NCI-H1105 treated with DMSO at 0.1 percent for 48 hours (cell line): ENCODE results near the gene UBB.
A peak's percentile ranks its signal among the peaks of the same experiment; 100 is the strongest.
"Not testable (repeated sequence)": the region's sequence is repeated elsewhere in the genome, so short reads cannot be mapped to it uniquely, and the experiment has no call there.

Source experiments
- DNase-seq: peaks from one replicate; lab custom pipeline; 2025; lab: John Stamatoyannopoulos, UW

The UBB gene

GRCh38 chr17:16374146-16374938 lies 6.5 kb upstream of the UBB start:
- no peak for DNase-seq

- no peak for DNase-seq
Measured at GRCh38 chr17:16377941-16378341, 3.0 kb upstream of the UBB start.

GRCh38 chr17:16378636-16379282 lies 2.1 kb upstream of the UBB start:
- no peak for DNase-seq

- no peak for DNase-seq
Measured at GRCh38 chr17:16379654-16380053, 1.2 kb upstream of the UBB start.

- no peak for DNase-seq
Measured at GRCh38 chr17:16381496-16381820, 567 bp downstream of the UBB start.

- no peak for DNase-seq
Measured at GRCh38 chr17:16383216-16383615, 2.3 kb downstream of the UBB start.

- DNase-seq, result no peak
Measured at GRCh38 chr17:16383772-16384287, 2.9 kb downstream of the UBB start.

- no peak for DNase-seq
Measured at GRCh38 chr17:16384557-16384956, 3.7 kb downstream of the UBB start.

GRCh38 chr17:16386126-16386507 lies 5.2 kb downstream of the UBB start:
- DNase-seq, result not testable (repeated sequence)

- DNase-seq, result no peak
Measured at GRCh38 chr17:16391451-16391850, 10.6 kb downstream of the UBB start.

GRCh38 chr17:16392491-16392890 lies 11.6 kb downstream of the UBB start:
- not testable (repeated sequence) for DNase-seq

- DNase-seq, result not testable (repeated sequence)
Measured at GRCh38 chr17:16395887-16396286, 15.0 kb downstream of the UBB start.

GRCh38 chr17:16396693-16397092 lies 15.8 kb downstream of the UBB start:
- not testable (repeated sequence) for DNase-seq

- no peak for DNase-seq
Measured at GRCh38 chr17:16398270-16399267, 17.7 kb downstream of the UBB start.

- not testable (repeated sequence) for DNase-seq
Measured at GRCh38 chr17:16403847-16404246, 23.0 kb downstream of the UBB start.

- no peak for DNase-seq
Measured at GRCh38 chr17:16406742-16407674, 26.1 kb downstream of the UBB start.

GRCh38 chr17:16407911-16408588 lies 27.2 kb downstream of the UBB start:
- DNase-seq, result peak; percentile 66

- DNase-seq, result no peak
Measured at GRCh38 chr17:16415031-16415924, 34.4 kb downstream of the UBB start, which contains the start of gene TRPV2. Gene TRPV2, plus strand, starts transcription at chr17:16415571. Its CDS starts 2,098 bp downstream, at chr17:16417669.

GRCh38 chr17:16417399-16417798 lies 36.5 kb downstream of the UBB start:
- DNase-seq, result no peak
